Measurements from ENCODE around the gene THSD4.

- TF ChIP-seq YY1 (IDR thresholded peaks at IDR 0.05; ENCODE audit: insufficient read depth, insufficient read length) (no peak), ZNF274 (IDR thresholded peaks at IDR 0.05; ENCODE audit: low read depth, low read length) (no peak)
Observed at GRCh38 chr15:71790081-71790480, 674.8 kb downstream of the THSD4 start.

All from NT2/D1 (cell line).